Thyroid gland (tissue), 4 donors: ENCODE results near the gene POMT1. TPM values are rescaled to one million over a fixed set of nuclear protein-coding genes. Genes with fewer than 3 reads are reported as not detected.

ENCODE experiments used
- DNase-seq, 2 donors: peaks; one replicate each; pipeline ENCODE4 v3.0.0-alpha.2; 2019
- H3K27ac ChIP-seq, 3 donors: fragments of 200-600 bp; sonication (generic); 1 replicate in 2 of 3; 2 replicates in 1 of 3; pipeline ENCODE4 v1.5.1; 2016 to 2019; ENCODE audit warnings: mild to moderate bottlenecking in 1 of 3, moderate library complexity in 1 of 3
- H3K27me3 ChIP-seq: fragments of 200-600 bp; sonication (generic); one replicate; pipeline ENCODE4 v1.5.1; 2019
- H3K36me3 ChIP-seq, 2 donors: fragments of 200-600 bp; sonication (generic); one replicate each; pipeline ENCODE4 v1.5.1; 2016 to 2019
- H3K4me1 ChIP-seq, 2 donors: fragments of 200-600 bp; sonication (generic); one replicate each; pipeline ENCODE4 v1.5.1; 2017 to 2019
- H3K4me3 ChIP-seq, 3 donors: fragments of 200-600 bp; sonication (generic); replicated peaks in 1 of 3; 1 replicate in 2 of 3; 2 replicates in 1 of 3; pipeline ENCODE4 v1.5.1; 2016; ENCODE audit warnings: mild to moderate bottlenecking in 1 of 3
- H3K9me3 ChIP-seq: fragments of 200-600 bp; sonication (generic); one replicate; pipeline ENCODE4 v1.5.1; 2017
- CTCF ChIP-seq, 6 experiments: fragments of 200-600 bp in 3 of 6; fragments of 450-650 bp in 3 of 6; sonication (generic) in 3 of 6; IDR thresholded peaks; one replicate each; pipeline ENCODE4 v1.5.1; 2016 to 2019; ENCODE audit warnings: antibody characterized with exemption in 6 of 6, mild to moderate bottlenecking in 2 of 6, inconsistent platforms in 1 of 6, moderate library complexity in 1 of 6
- POLR2A ChIP-seq, 2 donors: fragments of 450-650 bp; IDR thresholded peaks; one replicate each; pipeline ENCODE4 v1.6.1; 2017; ENCODE audit warnings: antibody characterized with exemption in 2 of 2, mild to moderate bottlenecking in 2 of 2, moderate library complexity in 1 of 2
- WGBS, 2 donors: methylation state at CpG; one replicate each; pipeline ENCODE4 v1.1.5; 2017; 5-methylcytosine and 5-hydroxymethylcytosine counted together
- intact Hi-C: fragments of 100-400 bp; cut with DNase I; formaldehyde crosslinking; loops from one replicate; pipeline ENCODE4 v1.15.1; 2023
- total RNA-seq, 4 donors: library from RNA; depleted of rRNA; stranded (reverse); fragments of >200 nt; gene quantifications; one replicate each; pipeline ENCODE4 v1.2.3, GENCODE V29; 2016

Gene POMT1
- total RNA-seq, 4 donors from 2014 or later = 21.8 to 51.0 (median 33.9) TPM

- no peak for TF ChIP-seq CTCF (IDR thresholded peaks at IDR 0.05)
- no peak for TF ChIP-seq POLR2A (IDR thresholded peaks at IDR 0.05)
- Histone ChIP-seq H3K27me3 (no peaks in the 10 kb centered on the region), H3K9me3 (no peaks in the 10 kb centered on the region), H3K4me1 (no peaks in the 10 kb centered on the region), H3K36me3 (peaks cover 92 to 95% of the 10 kb centered on the region in 2 donors), H3K4me3 (no peak overlapping the region), H3K27ac (no peak overlapping the region)
- 96 to 98% methylated on average over 14 to 15 of the region's 15 CpGs for WGBS, 2 donors
- no peak for DNase-seq
- intact Hi-C loops = no loop called here
Measured at GRCh38 chr9:131484560-131485185, 18.0 kb upstream of the POMT1 start.

GRCh38 chr9:131485206-131485605 lies 17.5 kb upstream of the POMT1 start:
- H3K4me1 ChIP-seq = no peaks in the 10 kb centered on the region
- H3K27me3 ChIP-seq = no peaks in the 10 kb centered on the region
- TF ChIP-seq CTCF (IDR thresholded peaks at IDR 0.05) = no peak
- TF ChIP-seq POLR2A (IDR thresholded peaks at IDR 0.05) = no peak
- no peak overlapping the region for H3K27ac ChIP-seq
- no peaks in the 10 kb centered on the region for H3K9me3 ChIP-seq
- DNase-seq = no peak
- H3K36me3 ChIP-seq = peaks cover 93 to 95% of the 10 kb centered on the region in 2 donors
- intact Hi-C loops = no loop called here
- H3K4me3 ChIP-seq = no peak overlapping the region
- 86 to 89% methylated on average over 12 of the region's 12 CpGs for WGBS, 2 donors

GRCh38 chr9:131485728-131486422 lies 16.8 kb upstream of the POMT1 start:
- TF ChIP-seq POLR2A (IDR thresholded peaks at IDR 0.05) = no peak
- no peak for TF ChIP-seq CTCF (IDR thresholded peaks at IDR 0.05)
- Histone ChIP-seq H3K4me1 (no peaks in the 10 kb centered on the region), H3K9me3 (no peaks in the 10 kb centered on the region), H3K27ac (no peak overlapping the region), H3K27me3 (no peaks in the 10 kb centered on the region), H3K36me3 (peaks cover 95 to 97% of the 10 kb centered on the region in 2 donors), H3K4me3 (no peak overlapping the region)
- 90% methylated on average over 19 of the region's 19 CpGs for WGBS, 2 donors
- no peak for DNase-seq
- intact Hi-C loops = no loop called here

- H3K36me3 ChIP-seq = peaks cover 97 to 99% of the 10 kb centered on the region in 2 donors
- TF ChIP-seq POLR2A (IDR thresholded peaks at IDR 0.05) = no peak
- TF ChIP-seq CTCF (IDR thresholded peaks at IDR 0.05) = no peak
- DNase-seq = no peak
- H3K27me3 ChIP-seq = no peaks in the 10 kb centered on the region
- intact Hi-C loops = no loop called here
- no peaks in the 10 kb centered on the region for H3K4me1 ChIP-seq
- no peak overlapping the region for H3K27ac ChIP-seq
- no peak overlapping the region for H3K4me3 ChIP-seq
- 80 to 84% methylated on average over 7 to 9 of the region's 9 CpGs for WGBS, 2 donors
- no peaks in the 10 kb centered on the region for H3K9me3 ChIP-seq
Measured at GRCh38 chr9:131487001-131487400, 15.7 kb upstream of the POMT1 start.

- Histone ChIP-seq H3K27me3 (no peaks in the 10 kb centered on the region), H3K9me3 (no peaks in the 10 kb centered on the region), H3K4me1 (no peaks in the 10 kb centered on the region), H3K4me3 (no peak overlapping the region), H3K36me3 (peaks cover 97 to 99% of the 10 kb centered on the region in 2 donors), H3K27ac (no peak overlapping the region)
- 77 to 85% methylated on average over 6 to 12 of the region's 14 CpGs for WGBS, 2 donors
- DNase-seq = no peak
- no peak for TF ChIP-seq CTCF (IDR thresholded peaks at IDR 0.05)
- TF ChIP-seq POLR2A (IDR thresholded peaks at IDR 0.05) = no peak
- intact Hi-C loops = no loop called here
Measured at GRCh38 chr9:131487621-131488031, 15.1 kb upstream of the POMT1 start.
